Fibroblast of the aortic adventitia (primary cell): ENCODE data around the gene RPRML. TPM values are rescaled to one million over a fixed set of nuclear protein-coding genes. Genes with fewer than 3 reads are reported as not detected.
"Not testable (repeated sequence)": the region's sequence is repeated elsewhere in the genome, so short reads cannot be mapped to it uniquely, and the experiment has no call there.

ENCODE experiments used
- DNase-seq: peaks from one replicate; pipeline ENCODE4 v3.0.0-alpha.2; 2010; ENCODE audit warnings: low read depth
- H3K4me3 ChIP-seq: 2 replicates; pipeline ENCODE4 v1.5.1; 2011; ENCODE audit warnings: low read depth, mild to moderate bottlenecking, control low read depth, low read length, moderate library complexity
- total RNA-seq: library from RNA; depleted of rRNA; stranded (reverse); fragments of >200 nt; gene quantifications from 2 replicates; pipeline ENCODE4 v1.2.3, GENCODE V29; 2012; ENCODE audit warnings: low replicate concordance
- TF ChIP-seq, protein P1 (sequence below): IDR thresholded peaks from 2 replicates; pipeline ENCODE4 v1.5.1; 2011; ENCODE audit warnings: mild to moderate bottlenecking, low read length, control low read depth, inconsistent platforms; ENCODE audit not compliant: insufficient read depth

Gene RPRML
- total RNA-seq, 1 donor: not detected

DNA sequence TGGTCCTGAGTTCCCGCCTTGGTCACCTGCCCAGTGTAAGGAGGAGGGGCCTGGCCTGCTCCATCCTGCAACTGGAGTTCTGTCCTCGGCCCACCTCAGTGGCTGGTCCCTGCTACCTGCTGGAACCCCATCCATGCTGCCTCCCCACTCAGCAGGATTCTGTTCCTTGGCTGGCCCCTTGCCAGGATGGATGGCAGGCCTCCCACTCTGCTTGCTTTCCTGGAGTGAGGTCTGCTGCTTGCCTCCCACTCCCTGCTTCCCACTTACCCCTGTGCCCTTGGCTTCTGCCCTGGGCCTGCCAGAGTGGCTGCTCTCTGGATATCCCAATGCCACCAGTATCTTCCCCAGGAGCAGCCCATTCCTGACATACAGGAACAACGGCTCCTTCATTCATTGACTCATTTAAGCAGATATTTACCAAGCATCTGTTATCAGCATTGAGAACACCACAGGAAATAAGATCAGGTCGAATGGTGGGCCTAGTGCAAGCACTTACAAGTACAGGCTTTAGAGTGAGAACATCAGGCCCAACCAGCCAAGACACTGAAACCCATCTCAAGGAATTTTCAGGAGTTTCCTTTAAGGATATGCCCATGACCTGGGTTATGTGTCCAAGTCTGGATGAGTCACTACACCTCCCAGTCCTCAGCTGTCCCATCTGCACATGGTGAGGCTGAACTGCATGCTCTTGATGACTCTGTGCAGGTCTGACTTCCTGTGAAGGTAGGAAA is 17.0 kb upstream of the RPRML start:
- peak; percentile 74 for DNase-seq
- TF ChIP-seq, protein P1, sequence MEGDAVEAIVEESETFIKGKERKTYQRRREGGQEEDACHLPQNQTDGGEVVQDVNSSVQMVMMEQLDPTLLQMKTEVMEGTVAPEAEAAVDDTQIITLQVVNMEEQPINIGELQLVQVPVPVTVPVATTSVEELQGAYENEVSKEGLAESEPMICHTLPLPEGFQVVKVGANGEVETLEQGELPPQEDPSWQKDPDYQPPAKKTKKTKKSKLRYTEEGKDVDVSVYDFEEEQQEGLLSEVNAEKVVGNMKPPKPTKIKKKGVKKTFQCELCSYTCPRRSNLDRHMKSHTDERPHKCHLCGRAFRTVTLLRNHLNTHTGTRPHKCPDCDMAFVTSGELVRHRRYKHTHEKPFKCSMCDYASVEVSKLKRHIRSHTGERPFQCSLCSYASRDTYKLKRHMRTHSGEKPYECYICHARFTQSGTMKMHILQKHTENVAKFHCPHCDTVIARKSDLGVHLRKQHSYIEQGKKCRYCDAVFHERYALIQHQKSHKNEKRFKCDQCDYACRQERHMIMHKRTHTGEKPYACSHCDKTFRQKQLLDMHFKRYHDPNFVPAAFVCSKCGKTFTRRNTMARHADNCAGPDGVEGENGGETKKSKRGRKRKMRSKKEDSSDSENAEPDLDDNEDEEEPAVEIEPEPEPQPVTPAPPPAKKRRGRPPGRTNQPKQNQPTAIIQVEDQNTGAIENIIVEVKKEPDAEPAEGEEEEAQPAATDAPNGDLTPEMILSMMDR: no peak
- H3K4me3 ChIP-seq: no peak overlapping the region

DNA sequence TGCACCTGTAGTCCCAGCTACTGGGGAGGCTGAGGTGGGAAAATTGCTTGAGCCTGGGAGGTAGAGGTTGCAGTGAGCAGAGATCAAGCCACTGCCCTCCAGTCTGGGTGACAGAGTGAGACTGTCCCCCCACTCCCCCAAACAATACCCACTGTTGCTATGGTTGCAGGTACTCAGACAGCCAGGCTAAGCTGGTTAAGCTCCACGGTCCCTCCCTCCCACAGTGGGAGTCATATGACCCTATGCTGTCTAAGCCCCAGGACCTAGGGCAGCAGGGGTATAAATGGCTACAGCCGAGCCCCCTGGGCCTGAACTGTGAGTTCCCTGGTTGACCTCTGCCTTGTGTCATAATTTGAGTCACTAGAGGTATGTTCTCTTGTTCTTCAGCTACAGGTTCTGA is 15.9 kb upstream of the RPRML start:
- no peak for DNase-seq
- no peak overlapping the region for H3K4me3 ChIP-seq
- TF ChIP-seq, protein P1: no peak

DNA sequence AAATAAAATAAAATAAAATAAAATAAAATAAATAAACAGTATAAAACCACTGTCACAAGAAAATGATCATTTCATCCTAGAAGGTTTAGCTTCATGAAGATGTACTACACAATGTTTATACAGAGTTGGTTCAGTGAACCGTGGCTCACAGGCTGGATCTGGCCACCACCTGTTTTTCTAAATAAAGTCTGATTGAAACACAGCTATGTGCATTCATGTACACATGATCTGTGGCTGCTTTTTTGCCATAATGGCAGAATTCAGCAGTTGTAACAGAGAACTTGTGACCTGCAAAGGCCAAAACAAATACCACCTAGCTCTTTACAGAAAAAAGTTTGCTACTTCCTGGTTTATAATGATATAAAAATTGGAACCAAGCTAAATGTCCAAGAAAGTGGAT is 12.6 kb upstream of the RPRML start:
- TF ChIP-seq, protein P1: no peak
- no peak for DNase-seq
- no peak overlapping the region for H3K4me3 ChIP-seq

DNA sequence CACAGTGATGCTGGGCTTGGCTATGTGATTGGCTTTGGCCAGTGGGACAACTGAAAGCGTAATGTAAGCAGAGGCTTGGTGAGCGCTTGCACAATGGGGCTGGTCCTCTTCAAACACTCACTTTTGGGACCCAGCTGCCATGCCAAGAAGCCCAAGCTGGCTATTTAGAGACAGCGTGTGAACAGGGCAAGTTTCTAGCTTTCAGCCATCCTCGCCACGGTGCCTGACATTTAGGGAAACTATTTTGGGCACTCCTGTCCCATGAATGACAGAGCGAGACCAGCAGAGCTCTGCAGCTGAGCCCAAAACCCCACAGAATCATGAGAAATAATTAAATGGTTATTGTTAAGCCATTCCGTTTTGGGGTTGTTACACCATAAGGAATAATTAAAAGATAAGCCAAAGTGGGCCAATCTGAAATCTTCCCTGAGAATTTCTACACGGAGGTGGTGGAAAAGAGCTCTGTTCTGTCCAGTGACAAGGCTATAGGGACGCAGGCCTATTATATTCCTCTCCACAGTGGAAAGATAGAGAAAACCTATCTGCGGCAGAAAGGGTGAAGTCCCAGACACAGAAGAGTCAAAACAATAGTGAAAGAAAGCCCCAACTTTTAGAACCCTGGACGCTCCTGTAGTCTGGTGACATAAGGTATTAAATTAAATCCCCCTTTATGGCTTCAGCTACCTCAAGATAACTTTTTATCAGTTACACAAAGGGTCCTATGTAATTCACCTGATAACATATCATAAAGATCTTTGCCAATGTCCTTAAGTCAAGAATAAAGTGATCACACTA is 10.8 kb upstream of the RPRML start:
- TF ChIP-seq, protein P1: no peak

DNA sequence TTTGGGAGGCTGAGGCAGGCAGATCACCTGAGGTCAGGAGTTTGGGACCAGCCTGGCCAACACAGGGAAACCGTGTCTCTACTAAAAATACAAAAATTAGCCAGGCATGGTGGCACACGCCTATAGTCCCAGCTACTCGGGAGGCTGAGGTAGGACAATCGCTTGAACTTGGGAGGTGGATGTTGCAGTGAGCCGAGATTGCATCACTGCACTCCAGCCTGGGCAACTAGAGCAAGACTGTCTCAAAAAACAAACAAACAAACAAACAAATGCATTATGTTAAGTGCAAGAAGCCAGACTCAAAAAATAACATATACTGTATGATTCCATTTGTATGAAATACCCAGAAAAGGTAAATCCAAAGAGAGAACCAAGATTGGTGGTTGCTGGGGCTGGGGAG is 8.9 kb upstream of the RPRML start:
- H3K4me3 ChIP-seq, DNase-seq: not testable (repeated sequence)

More for the DNA sequence above, 10.8 kb upstream of the RPRML start:
- H3K4me3 ChIP-seq: no peak overlapping the region
- no peak for DNase-seq

DNA sequence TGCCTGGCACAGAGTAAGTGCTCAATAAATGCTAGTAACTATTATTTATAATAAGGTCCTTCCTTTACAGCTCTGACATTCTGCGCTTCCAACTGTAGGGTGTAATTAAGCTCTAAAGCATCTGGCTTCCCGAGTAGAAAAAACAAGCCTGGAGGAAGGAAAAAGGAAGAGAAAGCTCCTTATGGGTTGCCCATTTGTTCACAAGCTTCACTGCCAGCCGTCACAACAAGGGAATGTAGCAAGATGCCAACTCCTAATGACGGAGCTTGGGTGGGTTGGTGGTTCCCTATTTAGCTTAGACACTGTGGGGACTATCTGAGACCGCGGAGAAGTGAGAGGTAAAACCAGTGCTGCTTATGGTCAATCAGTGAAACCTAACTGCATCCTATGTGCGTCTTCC is 7.3 kb upstream of the RPRML start:
- TF ChIP-seq, protein P1: no peak
- H3K4me3 ChIP-seq: no peak overlapping the region
- DNase-seq: no peak

DNA sequence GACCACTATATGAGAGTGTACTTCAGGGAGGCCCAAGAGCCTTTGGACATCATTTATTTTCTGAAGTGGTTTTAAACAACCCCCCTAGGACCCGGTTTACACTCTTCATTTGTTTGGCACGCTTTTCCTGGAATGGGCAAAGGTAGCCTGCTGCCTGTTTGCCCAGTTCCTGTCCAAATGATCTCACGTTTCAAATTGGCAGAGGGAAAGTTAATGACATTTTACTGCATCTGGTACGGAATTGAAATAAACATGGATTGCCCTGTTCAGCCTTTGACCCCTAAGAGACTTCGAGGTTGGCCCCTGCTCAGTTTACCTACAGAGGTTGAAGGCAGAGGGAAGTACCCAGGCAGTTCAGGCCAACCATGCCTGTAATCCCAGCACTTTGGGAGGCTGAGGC is 5.8 kb upstream of the RPRML start:
- TF ChIP-seq, protein P1: no peak
- no peak overlapping the region for H3K4me3 ChIP-seq
- no peak for DNase-seq
